ENCODE results near the gene NEURL1B.

DNA sequence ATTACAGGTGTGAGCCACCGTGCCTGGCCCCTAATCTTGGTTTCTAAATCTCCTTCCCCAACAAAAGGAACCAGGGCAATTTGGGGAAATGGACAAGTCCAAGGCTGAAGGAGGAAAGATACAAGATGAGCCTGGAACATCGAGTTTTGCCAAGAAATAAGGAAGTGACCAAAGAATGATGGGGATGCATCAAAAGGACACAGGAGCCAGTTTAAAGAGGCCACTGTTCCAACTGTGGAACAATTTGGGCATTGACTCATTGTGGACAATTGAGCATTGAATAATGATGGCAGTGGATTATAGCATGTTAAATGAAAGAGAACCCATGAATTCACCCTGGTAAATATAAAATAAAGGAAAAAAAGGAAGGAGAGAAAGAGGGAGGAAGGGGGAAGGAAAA lies 82.4 kb downstream of the NEURL1B start:
- TF ChIP-seq CHD4 (IDR thresholded peaks at IDR 0.05; ENCODE audit: borderline replicate concordance) = no peak
- TF ChIP-seq, protein P1, sequence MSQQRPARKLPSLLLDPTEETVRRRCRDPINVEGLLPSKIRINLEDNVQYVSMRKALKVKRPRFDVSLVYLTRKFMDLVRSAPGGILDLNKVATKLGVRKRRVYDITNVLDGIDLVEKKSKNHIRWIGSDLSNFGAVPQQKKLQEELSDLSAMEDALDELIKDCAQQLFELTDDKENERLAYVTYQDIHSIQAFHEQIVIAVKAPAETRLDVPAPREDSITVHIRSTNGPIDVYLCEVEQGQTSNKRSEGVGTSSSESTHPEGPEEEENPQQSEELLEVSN (IDR thresholded peaks at IDR 0.05; ENCODE audit: borderline replicate concordance, low read depth) = no peak
- no peak for TF ChIP-seq CTCF (IDR thresholded peaks at IDR 0.05)
- no peak for TF ChIP-seq HOXA7 (CRISPR knock-in tag; IDR thresholded peaks at IDR 0.05)

All from A549 (cell line).